Fibroblast of gingiva (primary cell): Measurements from ENCODE around the gene SHPK.

Experiments
- DNase-seq: peaks from one replicate; pipeline ENCODE4 v3.0.0-alpha.2; 2011; ENCODE audit warnings: low read depth

Gene SHPK

DNA sequence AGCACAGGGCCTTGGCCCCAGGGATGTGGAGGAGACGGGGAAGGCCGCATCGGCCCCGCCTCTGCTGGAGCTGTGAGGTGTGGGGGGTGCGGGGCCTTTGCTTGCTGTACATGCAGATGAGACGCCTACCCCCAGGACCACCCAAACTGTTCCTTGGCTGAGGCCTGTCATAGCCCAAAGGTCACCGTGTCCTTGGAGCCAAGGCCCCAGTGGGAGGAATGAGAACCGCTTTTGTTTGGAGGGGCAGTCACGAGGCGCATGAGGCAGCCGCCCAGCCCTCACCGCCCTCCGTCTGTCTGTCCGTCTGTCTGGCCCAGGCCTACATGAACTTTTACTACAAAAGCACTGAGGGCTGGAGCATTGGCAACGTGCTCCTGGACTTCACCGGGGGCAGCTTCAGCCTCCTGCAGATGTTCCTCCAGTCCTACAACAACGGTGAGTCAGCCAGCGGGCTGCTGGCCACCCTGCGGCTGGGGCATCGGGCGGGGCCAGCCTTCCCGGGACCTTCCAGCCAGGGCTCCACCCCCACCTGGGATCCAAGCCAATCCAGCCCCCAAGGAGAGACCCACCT lies 23.6 kb upstream of the SHPK start:
- peak; percentile 88 for DNase-seq

DNA sequence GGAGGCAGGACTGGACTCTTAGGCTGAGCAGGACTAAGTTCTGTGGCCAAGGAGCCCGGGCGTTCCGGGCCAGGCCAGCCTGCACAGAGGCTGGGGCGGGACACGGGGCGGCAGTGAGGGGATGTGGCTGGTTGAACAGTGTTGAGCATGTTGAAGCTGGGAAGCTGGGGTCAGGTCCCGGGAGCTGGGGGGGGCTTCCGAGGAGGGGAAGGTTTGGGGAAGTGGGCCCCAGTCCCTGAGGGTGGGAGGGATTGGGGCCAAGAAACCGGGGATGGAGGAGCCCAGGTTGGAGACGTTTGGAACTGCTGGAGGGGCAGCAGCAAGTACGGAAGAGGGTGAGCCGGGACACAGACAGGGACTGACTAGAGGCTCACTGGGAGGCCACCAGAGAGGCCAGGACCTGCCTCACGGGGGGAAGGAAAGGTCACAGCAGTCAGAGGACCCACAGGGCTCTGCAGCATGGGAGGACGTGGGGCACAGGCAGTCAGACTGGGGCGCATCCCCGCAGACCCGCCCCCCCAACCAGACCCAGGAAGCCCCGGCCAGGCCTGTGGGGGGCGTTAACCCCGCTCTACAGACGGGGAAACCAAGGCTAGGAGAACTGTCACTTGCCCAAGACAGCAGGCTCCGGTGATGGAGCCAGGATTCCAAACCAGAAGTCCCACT lies 22.9 kb upstream of the SHPK start:
- DNase-seq: no peak

DNA sequence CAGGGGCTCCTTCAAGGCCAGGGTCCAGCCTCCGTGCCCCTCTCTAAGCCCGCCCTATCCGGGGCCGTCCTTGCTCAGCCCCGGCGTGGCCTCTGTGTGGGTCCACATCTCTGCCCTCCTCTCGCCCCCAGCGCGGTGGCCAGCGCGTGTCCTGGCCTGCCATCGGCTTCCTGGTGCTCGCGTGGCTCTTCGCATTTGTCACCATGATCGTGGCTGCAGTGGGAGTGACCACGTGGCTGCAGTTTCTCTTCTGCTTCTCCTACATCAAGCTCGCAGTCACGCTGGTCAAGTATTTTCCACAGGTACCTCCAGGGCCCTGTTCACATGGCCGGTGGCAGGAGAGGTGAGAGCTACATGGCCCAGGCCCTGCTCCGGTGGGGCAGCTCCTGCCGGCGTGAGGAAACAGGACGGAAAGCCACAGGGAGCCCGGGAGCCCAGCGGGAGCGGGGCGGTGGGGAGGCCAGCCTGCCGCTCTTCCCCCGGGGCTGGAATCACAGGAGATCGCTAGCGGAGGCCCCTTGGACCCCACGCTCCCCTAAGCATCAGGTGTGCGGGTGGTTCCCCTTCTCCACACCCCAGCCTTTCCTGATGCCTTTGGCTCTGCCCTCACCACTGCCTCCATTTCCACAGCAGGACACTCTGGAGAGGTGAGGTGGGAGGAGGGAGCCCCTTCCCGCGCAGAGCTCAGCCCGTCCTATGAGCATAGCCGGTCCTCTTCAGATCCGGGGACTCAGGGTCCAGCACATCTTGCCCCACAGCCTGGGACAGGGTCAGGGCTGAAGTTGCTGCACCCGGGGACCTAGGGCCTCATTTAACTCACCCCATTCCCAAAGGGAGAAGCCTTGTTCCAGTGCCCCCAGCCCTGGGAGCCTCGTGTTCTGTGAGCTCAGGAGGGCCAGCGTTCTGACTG lies 22.1 kb upstream of the SHPK start:
- no peak for DNase-seq

DNA sequence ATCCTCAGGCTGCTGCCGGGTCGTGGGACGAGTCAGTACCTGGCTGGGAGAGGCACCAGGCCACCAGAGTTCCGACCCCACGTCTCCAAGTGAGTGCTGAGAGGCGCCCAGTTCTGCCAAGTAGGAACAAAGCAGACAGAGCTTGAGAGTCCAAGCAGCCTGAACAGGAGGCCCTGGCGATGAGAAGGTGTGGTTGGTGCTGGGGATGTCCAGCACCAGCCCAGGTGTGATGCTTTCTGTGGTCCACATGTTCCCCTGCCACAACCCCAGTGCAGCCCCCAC lies 21.5 kb upstream of the SHPK start:
- DNase-seq: no peak

DNA sequence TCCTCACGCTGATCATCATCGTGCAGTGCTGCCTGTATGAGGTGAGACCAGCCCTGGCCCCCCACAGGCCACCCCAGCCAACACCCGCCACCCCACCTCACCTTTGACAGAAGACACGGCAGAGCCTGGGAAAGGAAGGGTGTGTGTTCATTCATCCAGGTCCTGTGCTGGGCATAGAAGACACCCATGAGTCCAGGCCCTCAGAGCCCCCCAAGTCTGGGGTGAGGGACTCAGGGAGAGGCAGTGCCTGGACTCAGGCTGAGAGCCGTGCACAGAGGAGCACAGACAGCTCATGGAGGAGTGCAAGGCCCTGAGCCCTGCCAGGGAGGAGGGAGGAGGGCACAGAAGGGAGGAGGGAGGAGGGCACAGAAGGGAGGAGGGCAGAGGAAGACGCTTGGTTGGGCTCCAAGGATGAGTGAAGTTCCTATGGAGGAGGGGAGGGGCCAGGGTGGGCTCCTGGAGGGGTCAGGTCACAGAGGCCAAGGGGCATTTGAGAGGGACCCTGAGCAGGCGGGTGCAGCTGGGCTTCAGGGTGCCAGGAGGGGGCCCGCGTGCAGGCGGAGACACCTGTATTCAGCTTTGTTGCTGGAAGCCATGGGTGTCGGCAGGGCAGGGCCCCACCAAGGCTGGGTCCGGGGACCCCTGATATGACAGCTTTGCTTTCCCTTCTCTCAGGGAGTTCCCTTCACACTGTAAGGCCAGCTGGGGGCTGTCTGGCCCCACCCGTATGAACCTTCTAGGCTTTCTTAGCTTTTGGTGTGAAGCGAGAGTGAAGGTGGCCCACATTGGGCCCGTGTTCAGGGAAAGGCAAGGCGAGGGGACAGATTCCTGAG lies 20.9 kb upstream of the SHPK start:
- no peak for DNase-seq

DNA sequence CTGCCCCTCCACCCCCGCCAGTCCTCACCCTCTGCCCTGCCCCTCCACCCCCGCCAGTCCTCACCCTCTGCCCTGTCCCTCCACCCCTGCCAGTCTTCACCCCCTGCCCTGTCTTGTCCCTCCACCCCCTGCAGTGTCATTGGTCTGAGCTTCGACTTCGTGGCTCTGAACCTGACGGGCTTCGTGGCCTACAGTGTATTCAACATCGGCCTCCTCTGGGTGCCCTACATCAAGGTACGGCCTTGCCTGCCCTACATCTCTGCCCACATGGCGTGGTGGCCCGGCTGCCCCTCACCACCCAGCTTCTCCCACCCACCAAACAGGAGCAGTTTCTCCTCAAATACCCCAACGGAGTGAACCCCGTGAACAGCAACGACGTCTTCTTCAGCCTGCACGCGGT lies 20.3 kb upstream of the SHPK start:
- no peak for DNase-seq

DNA sequence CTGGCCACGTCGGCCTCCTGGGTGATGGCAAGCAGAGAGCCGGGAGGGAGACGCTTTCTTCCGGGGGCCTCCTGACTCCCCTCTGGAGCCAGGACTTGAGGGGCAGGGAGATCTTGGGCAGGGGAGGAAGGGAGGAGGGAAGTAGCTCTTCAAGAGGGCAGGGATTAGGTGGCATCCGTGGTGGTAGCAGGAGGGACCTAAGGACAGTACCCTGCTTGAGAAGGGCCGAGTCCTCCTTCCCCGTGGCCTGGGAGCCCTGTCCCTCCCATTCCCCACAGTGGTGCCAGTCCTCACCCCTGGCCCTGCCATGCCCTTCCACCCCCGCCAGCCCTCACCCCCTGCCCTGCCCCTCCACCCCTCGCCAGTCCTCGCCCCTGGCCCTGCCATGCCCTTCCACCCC lies 19.7 kb upstream of the SHPK start:
- DNase-seq: no peak

DNA sequence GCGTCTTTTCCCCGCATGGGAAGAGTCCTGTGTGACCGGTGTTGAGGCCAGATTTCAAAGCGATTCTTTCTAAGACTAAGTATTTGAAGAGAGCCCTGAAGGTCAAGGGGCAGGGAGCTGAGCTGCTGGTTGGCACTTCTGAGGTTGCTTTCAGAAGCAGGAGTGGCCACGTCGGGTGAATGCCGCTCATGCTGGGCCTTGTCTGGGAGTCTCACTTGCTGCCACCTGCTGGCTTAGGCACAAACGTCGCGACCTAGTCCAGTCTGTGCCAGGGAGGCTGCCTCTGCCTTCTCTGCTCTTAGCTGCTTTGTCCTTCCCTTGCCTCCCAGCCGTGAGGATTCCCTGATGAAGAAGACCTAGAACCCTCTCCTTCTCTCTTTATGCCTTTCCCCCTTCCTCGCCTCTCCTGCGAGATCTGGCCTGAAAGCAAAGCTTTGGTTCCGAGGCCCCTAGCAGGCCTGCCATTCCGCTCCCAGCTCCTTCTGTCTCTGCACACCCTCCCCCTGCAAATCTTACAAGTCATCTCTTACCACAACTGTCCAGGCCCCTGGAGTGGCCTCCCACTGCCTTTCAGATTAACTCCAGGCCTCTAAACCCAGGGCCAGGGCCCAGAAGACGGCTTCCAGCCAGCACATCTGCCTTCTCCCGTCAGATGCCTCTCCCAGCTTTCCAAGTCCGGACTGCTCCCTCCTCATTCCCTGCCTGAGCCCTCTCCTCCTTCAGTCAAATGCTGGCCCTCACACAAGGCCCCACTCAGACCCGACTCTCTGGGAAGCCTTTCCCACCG lies 11.9 kb upstream of the SHPK start:
- peak; percentile 61 for DNase-seq

DNA sequence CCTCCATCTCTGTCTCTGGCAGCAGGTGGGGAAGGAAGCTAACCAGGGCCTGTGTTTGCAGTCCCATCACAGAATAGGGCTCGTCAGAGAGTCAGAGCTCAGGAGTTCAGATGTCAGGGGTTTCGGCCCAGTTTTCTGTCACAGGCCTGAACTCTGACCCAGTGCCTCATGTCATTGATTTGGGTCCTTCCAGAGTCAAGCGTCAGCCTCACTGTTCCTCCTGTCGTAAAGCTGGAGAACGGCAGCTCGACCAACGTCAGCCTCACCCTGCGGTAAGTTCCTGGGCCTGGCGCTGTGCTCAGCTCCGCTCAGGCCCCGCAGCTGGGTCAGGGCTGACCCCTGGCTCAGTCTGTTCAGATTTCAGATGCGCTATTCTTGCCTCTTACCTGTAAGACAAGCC lies 11.2 kb upstream of the SHPK start:
- no peak for DNase-seq

DNA sequence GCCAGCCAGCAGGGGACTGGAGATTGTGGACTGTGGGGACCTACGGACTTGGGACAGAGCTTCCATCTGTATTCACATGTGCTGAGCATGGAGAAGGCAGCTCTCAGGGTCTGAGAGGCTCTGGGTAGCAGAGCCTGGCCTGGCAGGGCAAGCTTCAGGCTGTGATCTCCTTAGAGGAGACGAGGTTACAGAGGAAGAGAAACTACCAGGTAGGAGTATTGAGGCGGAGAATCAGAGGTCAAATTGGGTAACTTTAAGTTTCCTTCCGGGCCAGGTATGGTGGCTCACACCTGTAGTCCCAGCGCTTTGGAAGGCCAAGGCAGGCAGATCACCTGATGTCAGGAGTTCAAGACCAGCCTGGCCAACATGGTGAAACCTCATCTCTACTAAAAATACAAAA lies 9.3 kb upstream of the SHPK start:
- no peak for DNase-seq

DNA sequence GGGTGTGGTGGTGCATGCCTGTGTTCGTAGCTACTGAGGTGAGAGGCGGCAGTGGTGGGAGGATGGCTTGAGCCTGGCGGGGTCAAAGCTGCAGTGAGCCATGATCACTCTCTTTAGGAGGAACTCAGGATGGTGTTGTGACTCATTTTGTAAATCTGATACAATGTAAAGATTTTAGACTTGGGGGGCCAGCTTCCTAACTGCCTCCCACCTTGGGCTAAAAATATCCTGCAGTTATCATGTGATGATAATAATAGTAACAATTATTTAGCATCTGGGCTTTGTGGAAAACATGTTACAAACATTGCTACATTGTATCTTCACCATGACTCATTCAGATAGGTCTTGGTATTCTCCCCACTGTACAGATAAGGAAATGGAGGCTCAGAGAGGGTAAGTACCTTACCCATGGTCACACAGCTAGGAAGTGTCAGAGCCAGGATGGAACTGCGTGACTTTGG lies 7.9 kb upstream of the SHPK start:
- DNase-seq: no peak

DNA sequence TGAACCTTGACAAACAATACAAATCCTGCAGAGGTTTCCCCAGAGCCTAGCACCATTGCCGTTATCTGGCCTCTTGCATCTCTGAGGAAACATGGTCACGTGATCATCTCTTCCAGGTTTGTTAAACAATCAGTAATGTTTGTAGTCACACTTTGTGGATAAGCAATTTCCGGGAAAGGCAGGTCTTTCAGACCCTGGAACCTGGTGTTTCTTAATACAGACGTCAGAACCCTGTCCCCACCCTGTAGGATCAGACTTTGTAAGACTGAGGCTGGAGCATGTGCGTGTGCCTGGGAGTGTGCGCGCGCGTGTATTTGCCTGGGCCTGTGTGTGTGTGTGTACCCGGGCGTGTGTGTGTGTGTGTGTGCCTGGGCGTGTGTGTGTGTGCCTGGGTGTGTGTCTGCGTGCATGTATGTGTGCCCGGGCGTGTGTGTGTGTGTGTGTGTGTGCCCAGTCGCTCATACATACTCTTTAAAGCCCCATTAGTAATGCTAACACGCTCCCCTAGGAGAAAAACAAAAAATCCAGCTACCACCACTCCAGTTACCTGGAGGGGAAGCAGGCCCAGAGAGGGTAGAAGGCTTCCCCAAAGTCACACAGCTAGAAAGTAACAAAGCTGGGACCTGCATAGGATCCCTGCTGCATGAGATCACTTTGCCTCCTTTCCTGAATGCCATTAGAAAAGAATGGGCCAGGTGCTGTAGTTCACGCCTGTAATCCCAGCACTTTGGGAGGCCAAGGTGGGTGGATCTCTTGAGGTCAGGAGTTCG lies 5.9 kb upstream of the SHPK start:
- DNase-seq: no peak

DNA sequence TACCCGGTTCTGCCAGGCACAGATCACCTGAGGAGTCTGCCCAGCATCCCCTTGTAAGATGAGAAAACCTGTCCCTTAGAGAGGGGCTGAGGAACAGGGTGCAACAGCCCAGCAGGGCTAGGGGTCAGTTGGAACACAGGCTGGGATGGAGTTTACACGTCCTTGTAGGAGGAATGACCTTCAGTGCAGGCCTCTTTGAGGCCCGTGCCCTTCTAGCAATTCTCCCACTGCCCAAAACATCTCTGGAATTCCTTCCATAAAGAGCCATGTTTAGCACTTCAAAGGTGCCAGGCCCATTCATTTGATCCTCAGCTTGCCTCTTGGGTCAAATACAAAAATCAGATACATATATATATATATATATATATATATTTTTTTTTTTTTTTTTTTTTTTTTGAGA lies 5.0 kb upstream of the SHPK start:
- DNase-seq: no peak

DNA sequence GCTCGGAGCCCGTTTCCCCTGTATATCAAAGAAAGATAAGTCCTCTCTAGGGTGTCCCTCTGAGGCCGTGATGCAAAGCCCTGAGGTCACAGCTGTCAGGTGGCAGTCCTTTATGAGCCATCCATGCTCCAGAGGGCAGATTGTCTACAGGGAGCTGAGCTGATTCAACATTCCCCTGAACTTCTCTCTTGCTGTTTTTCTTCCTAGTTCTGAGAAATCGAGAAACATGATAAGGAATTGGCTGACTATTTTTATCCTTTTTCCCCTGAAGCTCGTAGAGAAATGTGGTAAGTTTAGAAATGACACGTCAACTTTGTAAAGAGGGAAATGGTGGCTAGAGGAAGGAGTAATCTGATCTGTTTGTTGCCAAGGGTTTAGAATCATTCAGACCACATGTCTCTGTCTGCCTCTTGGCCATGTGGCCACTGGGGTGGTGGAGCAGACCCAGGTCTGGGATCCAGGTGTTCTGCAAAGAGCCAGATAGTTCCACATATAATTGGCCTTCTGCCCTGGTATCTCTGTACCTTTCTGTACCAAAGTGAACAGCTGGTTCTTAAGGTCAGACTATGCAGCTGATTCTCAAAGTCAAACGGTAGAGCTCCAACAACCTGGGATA lies 4.0 kb upstream of the SHPK start:
- peak; percentile 46 for DNase-seq

DNA sequence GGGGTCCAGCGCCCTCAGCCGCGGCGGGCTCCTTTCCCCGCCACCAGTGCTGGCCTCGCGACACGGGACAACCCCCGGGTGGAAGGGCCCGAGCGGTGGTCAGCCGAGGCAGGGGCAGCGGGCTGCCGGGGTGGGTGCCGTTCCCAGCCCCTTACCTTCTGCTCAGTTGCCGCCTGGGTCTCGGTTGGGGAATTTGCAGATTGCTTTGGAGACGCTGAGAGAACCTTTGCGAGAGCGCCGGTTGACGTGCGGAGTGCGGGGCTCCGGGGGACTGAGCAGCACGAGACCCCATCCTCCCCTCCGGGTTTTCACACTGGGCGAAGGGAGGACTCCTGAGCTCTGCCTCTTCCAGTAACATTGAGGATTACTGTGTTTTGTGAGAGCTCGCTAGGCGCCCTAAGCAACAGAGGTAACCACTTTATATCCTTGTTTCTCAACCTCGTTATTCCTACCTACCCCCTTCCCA lies 891 bp upstream of the SHPK start:
- DNase-seq: no peak

DNA sequence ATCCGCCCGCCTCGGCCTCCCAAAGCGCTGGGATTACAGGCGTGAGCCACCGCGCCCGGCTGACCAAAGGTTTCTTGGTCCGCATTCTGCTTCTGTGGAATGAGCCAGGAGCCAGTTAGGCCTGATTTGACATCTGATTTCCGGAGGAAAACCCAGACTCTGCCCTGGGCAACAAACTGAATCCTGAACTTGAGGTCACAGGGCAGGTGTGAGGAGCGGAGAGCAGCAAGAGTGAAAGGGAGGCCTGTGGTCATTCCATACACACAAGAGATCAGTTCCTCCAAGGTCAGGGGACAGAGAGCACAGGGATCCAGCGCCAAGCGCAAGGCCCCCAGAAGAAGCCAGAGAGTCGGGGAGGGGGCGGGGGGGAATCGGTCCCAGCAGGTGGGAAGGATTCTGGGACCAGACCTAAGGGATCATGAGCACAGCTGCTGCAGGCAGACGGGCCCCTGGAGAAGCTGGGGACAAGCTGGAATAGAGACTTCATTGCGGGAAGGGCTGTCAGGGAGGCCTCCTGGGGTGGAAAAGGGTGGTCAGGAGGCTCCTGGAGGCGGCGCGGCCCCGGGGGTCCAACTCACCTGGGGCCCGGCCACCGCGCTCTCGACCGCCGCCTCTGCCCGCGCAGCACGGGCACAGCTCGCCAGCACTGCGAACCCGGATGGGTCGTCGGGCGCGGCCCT lies 436 bp downstream of the SHPK start:
- DNase-seq: no peak

DNA sequence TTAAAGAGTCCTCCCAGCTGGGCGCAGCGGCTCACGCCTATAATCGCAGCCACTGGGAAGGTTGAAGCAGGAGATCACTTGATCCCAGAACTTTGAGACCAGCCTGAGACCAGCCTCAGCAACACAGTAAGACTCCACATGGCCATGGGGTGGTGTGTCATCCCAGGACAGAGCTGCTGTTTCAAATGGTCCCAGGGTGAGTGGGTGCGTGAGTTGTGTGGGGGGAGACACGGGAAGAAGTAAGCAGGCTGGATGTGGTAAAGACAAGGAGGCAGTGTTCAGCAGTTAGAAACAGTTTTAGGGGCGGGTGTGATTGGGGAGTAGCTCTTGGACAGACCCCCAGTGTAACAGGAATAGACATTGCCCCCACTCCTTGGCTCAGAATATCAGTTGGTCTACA lies 3.8 kb downstream of the SHPK start:
- no peak for DNase-seq

DNA sequence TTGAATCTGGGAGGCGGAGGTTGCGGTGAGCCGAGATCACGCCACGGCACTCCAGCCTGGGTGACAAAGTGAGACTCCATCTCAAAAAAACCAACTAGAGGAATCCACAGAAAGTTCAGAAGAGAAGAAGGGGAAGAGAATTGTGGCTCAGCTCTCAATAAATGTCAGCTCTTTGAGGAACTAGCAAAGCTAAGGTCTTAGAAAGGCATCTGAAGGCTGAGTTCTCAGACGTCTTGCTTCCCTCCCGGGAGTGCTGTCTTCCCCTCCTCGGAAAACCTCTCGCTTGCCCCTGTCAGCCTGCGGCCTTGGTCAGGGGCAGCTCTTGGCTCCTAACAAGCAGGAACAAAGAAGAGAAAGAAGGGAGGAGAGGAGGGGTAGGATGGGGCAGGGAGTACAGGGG lies 5.3 kb downstream of the SHPK start:
- no peak for DNase-seq

DNA sequence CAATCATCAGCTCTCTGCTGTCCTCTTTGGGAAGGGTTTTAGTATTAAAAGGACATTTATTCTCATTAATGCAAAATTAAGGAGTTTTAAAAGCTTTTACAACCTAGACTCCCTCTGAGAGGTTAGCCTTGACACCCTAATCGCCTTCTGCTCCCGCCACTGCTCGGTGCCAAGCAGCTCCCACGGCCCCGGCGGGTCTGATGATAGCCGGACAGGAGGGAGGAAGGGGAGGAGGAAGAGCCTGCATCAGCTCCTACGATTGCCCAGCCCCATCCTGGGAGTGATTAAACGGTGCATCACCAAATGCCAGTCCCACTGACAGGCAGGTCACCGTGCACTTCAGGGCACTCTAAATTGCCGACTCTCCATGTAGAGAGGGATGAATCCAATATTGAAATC lies 8.3 kb downstream of the SHPK start:
- no peak for DNase-seq
